Heart left ventricle (tissue), 13 donors: ENCODE results near the gene RNF208.

Experiments
- POLR2A ChIP-seq, 2 donors: fragments of 450-650 bp; IDR thresholded peaks; one replicate each; pipeline ENCODE4 v1.6.1; 2017; ENCODE audit warnings: antibody characterized with exemption in 2 of 2, mild to moderate bottlenecking in 2 of 2, moderate library complexity in 2 of 2
- TF ChIP-seq, protein P1 (sequence below), 12 donors: fragments of 200-600 bp; sonication (generic) in 4 of 12; IDR thresholded peaks; one replicate each; pipeline versions ENCODE4 v1.5.0 to v1.8.0; 2018 to 2022; ENCODE audit warnings: antibody characterized with exemption in 12 of 12, mild to moderate bottlenecking in 5 of 12
- donor health status: ischemic (EF 13 %, LVEDD 7.1; RV severe dilation, severe dysfunction).
- donor health status: DM: no; HTN: yes; CAD: no.
- donor health status: DM: no; HTN: no; CAD: no.
- donor health status: ischemic (EF 25% LVEDD 6.9; RV normal size, moderate dysfunction).
- donor health status: ischemic (EF 25% LVEDD 5.7; RV mildly dilated, moderate dysfunction).
- donor health status: ischemic (EF 35%, LVEDD 5.7; RV mildly dilated, moderate dysfunction).
- donor health status: nonischemic (EF 11% LVEDD 7.7; RV severe dilation, severe dysfunction).
- donor health status: DM: yes; HTN: yes; CAD: no.
- donor health status: PGD.
- donor health status: ischemic (EF 29% LVEDD 5.4; RV normal size, mild dysfunction).
- donor health status: nonischemic (EF 23%, LVEDD 6.1; RV moderate dilation, normal function).

DNA sequence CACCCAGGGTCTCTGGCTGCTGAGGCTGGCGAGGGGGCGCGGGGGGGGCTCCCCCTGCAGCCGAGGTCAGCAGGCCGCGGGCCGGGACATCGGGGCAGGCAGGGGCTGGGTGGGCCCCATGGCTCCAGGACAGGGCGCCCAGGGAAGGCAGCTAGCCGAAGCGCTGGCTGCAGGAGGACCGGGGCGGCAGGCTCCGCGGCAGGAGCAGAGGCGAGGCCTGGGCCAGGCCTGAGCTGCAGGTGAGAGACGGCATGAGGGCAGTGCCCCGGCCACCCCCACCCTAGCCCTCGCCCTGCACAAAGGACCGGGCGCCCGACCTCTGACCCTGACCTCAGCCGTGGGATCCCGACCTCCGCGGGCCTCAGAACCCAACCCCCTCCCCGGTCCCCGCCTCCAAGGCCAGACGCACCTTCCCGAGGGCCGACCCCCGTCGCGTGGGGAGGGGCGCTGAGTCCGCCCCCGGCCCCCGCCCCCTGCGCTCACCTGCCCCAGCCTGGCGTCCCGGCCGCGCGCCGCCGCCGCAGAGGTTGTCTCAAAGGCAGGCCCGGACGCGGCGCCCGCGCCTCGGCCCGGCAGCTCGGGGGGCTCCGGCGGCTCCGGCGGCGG lies 431 bp downstream of the RNF208 start:
- TF ChIP-seq, protein P1, sequence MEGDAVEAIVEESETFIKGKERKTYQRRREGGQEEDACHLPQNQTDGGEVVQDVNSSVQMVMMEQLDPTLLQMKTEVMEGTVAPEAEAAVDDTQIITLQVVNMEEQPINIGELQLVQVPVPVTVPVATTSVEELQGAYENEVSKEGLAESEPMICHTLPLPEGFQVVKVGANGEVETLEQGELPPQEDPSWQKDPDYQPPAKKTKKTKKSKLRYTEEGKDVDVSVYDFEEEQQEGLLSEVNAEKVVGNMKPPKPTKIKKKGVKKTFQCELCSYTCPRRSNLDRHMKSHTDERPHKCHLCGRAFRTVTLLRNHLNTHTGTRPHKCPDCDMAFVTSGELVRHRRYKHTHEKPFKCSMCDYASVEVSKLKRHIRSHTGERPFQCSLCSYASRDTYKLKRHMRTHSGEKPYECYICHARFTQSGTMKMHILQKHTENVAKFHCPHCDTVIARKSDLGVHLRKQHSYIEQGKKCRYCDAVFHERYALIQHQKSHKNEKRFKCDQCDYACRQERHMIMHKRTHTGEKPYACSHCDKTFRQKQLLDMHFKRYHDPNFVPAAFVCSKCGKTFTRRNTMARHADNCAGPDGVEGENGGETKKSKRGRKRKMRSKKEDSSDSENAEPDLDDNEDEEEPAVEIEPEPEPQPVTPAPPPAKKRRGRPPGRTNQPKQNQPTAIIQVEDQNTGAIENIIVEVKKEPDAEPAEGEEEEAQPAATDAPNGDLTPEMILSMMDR (IDR thresholded peaks at IDR 0.05) = no peak
- TF ChIP-seq POLR2A (IDR thresholded peaks at IDR 0.05) = no peak
